ENCODE measurements around the gene FAF1. TPM values are rescaled to one million over a fixed set of nuclear protein-coding genes. Genes with fewer than 3 reads are reported as not detected.

The FAF1 gene
- total and polyA plus RNA-seq, 9 of the 15 experiments (the other 6 are each of a cell fraction or from before 2014, with no cell fraction given) = 48.7 to 225 (median 118) TPM

GRCh38 chr1:50977575-50978143, 17.6 kb upstream of the FAF1 start (continued):
- TF ChIP-seq E2F5 (CRISPR knock-in tag; IDR thresholded peaks at IDR 0.05) (no peak), MITF (IDR thresholded peaks at IDR 0.05) (no peak), CXXC5 (CRISPR knock-in tag; IDR thresholded peaks at IDR 0.05) (no peak; the same call in 1 of the 2 replicates), HEY1 (CRISPR knock-in tag; IDR thresholded peaks at IDR 0.05; ENCODE audit: borderline replicate concordance) (no peak), TCF7 (IDR thresholded peaks at IDR 0.05; ENCODE audit: borderline replicate concordance) (no peak; the same call in 1 of the 2 replicates), CAMTA2 (CRISPR knock-in tag; conservative IDR thresholded peaks at IDR 0.05) (no peak), RBM15 (IDR thresholded peaks at IDR 0.05; ENCODE audit: insufficient read depth, low read length) (no peak), SNIP1 (IDR thresholded peaks at IDR 0.05; ENCODE audit: low read depth) (no peak), GATA2 (CRISPR knock-in tag; IDR thresholded peaks at IDR 0.05) (no peak), MCM7 (IDR thresholded peaks at IDR 0.05) (no peak), ZNF165 (CRISPR knock-in tag; IDR thresholded peaks at IDR 0.05; ENCODE audit: borderline replicate concordance) (no peak), TAF1 (IDR thresholded peaks at IDR 0.05; ENCODE audit: control insufficient read depth, extremely low read depth, insufficient read depth, low read length, severe bottlenecking) (peak; percentile 71), ARID3B (CRISPR knock-in tag; IDR thresholded peaks at IDR 0.05; ENCODE audit: borderline replicate concordance) (no peak), NFYB (IDR thresholded peaks at IDR 0.05; ENCODE audit: extremely low read depth, insufficient read length) (no peak), SUPT5H (IDR thresholded peaks at IDR 0.05) (peak; percentile 75), BRD4 (IDR thresholded peaks at IDR 0.05) (peak; percentile 99), NCOA4 (IDR thresholded peaks at IDR 0.05; ENCODE audit: partially characterized antibody) (no peak), USF1 (CRISPR knock-in tag; IDR thresholded peaks at IDR 0.05) (no peak), JUNB (CRISPR knock-in tag; conservative IDR thresholded peaks at IDR 0.05) (no peak), ZNF589 (CRISPR knock-in tag; IDR thresholded peaks at IDR 0.05; ENCODE audit: low read depth) (peak; percentile 79), CREB3 (tag; conservative IDR thresholded peaks at IDR 0.05; ENCODE audit: low read depth) (0 out of 2 replicates have a peak, but pooled peaks have one; percentile 46), GTF2E2 (tag; IDR thresholded peaks at IDR 0.05) (peak; percentile 81; the same call in 1 of the 2 replicates), BMI1 (IDR thresholded peaks at IDR 0.05; ENCODE audit: low read length) (no peak), SIN3B (IDR thresholded peaks at IDR 0.05; ENCODE audit: low read depth) (no peak), NR2F6 (CRISPR knock-in tag; IDR thresholded peaks at IDR 0.05) (no peak), RNF2 (IDR thresholded peaks at IDR 0.05) (no peak; the same call in none of the 2 replicates)

Measured in K562 (cell line).